Stimulated activated CD8-positive, alpha-beta memory T cell treated with anti-CD3 and anti-CD28 coated beads, Interleukin-12 subunit alpha, Interleukin-12 subunit beta, amount 100 ng/mL, for 4 hours (primary cell): ENCODE measurements around the gene PTPRS.
"Not testable (repeated sequence)": the region's sequence is repeated elsewhere in the genome, so short reads cannot be mapped to it uniquely, and the experiment has no call there.

Experiments
- DNase-seq: peaks from one replicate; pipeline ENCODE4 v3.0.0-alpha.2; 2020; ENCODE audit warnings: low read depth

The PTPRS gene

DNA sequence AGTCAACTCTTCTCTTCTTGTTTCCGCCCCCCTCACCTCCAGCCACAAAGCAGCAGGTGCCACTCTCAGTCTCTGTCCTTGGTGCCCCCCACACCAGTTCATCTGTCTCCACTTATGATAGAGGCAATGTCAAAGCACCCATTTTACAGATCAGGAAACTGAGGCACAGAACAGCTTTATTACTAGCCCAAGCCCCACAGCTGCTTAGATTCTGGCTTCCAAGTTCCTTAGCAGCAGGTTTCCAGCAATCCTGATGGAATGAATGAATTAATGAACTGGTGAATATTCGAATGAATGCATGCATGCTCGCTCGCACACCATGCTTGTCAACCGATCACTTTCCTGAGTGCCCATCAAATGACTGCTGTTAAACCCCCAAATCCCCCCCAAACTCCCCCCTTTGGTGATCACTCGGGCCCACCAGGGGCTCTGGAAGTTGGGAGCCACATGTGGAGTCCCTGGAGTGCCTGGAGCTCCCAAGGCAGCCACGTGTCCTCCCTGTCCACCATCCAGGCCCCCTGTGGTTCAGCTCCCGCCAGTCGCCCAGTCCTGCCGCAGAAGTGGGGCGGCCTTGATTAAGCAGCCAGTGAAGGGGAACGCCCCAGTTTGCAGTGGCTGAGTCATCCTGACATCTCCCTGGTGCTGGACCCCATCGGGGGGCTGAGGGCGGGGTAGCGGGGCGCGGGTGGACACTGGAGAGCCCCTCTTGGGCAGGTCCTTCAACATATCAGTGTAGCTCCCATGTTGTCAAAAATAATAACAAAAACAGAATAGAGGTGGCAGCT is 6.8 kb downstream of the PTPRS start:
- DNase-seq: no peak

DNA sequence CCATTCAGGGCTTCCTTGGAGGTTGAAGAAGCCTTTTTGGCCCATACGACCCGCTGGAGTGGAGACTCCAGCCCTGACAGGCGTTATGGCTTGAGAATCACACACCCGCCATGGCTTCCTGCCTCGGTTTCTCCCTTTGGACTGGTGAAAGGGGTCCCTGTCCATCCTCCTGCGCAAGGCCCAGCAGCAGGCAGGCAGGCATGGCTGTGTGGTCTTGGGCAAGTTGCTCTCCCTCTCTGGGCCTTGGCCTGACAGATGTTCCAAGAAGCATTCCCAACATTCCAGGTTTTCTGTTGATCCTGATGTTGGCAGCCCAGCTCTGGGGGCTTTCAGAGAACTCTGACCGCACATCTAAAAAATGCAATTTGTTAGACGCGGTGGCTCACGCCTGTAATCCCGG is 8.1 kb downstream of the PTPRS start:
- DNase-seq: no peak

DNA sequence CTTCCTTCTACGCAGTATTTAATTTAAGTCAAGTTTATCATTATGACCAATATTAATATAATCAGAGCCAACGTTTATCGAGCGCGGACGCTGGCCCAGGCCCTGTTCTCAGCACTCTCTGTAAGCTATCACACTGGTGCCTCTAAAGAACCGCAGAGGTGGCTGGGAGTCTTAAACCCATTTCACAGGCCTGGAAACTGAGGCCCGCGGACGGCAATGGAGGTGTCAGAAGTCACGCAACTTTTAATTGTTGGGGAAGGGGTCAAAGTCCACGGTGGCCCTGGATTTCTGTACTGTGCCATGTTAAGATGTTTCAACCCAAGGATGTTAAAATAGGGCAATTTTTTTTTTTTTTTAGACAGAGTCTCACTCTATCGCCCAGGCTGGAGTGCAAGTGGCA is 8.8 kb downstream of the PTPRS start:
- no peak for DNase-seq

GRCh38 chr19:5330307-5330720 is 10.3 kb downstream of the PTPRS start:
- DNase-seq: no peak

DNA sequence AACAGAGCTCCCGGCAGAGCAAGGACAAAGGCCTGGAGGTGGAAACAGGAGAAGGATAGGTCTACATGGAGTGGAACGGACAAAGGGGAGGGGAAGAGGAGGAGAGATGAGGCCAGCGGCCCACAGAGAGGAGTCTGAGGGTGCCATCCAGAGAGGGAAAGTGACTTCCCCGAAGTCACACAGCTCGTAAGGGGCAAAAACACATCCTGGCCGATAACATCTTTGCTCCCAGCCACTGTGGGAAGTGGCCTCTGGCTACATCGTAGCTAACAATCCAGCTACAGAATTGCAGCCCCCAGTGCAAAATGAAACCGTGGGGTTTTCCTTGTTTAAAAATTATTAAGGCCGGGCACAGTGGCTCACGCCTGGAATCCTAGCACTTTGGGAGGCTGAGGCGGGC is 11.5 kb downstream of the PTPRS start:
- DNase-seq: no peak

DNA sequence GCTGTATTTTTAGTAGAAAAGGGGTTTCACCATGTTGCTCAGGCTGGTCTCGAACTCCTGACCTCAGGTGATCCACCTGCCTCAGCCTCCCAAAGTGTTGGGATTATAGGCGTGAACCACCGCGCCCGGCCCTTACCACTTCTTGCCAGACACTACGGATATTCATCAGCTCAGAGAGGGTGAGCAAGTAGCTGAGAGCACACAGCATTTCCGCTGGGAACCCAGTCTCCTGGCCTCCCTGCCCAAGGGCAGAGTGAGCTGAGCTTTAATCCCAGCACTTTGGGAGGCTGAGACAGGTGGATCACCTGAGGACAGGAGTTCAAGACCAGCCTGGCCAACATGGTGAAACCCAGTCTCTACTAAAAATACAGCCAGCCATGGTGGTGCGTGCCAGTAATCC is 12.2 kb downstream of the PTPRS start:
- not testable (repeated sequence) for DNase-seq

DNA sequence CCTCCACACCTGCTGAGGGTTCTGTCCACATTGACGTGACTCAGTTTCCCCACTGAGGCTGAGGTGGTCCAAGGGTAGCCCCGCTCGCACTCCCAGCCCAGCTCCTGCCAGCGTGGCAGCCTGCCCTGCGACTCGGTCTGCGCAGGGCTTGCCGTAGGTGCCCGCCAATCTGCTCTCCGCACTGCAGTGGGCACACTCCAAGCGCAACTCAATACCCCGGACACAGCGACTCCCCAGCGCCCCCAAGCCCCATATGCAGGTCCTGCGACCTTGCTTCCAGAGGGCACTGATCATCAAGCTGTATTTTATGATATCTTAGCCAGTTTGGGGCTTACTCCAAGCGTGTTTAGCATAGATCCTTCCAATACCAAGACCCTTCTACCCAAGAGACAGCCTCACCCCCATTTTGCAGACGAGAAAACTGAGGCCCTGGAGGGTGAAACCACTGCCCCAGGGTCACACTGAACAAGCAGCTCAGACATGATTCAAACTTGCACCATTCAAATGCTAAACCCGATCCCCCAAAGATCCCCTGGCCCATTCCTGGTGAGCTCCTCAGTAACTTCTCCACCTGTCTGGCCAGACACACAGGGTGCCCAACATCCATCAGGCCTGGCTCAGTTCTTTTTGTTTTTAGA is 13.5 kb downstream of the PTPRS start:
- DNase-seq: no peak

DNA sequence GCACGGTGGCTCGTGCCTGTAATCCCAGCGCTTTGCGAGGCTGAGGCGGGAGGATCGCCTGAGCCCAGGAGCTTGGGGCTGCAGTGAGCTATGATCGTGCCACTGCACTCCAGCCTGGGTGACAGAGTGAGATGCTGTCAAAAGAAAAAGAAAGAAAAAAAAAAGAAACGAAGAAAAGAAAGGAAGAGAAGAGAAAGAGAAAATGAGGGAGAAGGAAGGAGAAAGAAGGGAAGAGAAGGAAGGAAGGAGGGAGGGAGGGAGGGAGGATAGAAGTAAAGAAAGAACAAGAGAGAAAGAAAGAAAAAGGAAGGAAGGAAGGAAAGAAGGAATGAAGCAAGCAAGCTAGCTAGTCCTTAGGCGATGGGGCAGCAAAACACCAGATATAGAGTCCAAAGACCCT is 14.1 kb downstream of the PTPRS start:
- no peak for DNase-seq

- no peak for DNase-seq
These were observed 15.7 kb downstream of the PTPRS start for GRCh38 chr19:5324947-5325346.

- no peak for DNase-seq
These were observed 17.2 kb downstream of the PTPRS start for GRCh38 chr19:5323475-5323811.

DNA sequence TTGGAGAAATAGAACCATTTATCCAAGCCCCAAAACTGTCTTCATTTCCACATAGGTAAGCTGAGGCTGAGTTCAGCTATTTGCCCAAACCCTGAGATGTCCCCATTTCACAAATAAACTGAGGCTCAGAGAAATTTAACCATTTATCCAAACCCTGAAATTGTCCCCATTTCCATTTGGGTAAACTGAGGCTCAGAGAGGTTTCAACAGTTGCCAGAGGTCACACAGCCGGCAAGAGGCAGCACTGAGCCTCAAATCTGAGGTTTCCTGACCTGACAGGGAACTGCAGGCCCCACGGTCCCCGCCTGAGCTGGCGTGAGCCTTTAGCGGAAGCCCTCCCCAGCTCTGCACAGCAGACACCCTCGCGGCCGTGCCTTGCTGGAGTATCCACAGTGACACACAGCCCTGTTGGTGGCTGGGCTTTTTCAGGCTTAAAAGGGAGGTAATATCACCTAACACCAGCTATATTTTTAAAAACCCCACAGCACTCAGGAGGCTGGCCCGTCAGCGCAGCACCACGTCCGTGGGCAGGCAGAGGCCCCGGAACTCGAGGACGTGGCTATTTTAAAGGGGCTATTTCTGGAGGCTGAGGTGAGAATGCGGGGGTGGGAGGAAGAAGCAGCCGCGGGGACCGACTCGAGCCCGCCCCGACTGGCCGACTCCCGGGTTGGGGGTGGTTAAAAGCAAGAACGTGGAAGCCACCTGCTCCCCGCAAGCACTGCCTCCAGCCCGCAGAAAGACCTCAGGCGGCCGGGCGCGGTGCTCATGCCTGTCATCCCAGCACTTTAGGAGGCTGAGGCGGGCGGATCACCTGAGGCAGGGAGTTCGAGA is 18.5 kb downstream of the PTPRS start:
- DNase-seq: no peak

GRCh38 chr19:5321066-5321642 is 19.5 kb downstream of the PTPRS start:
- no peak for DNase-seq

- no peak for DNase-seq
These were observed 21.1 kb downstream of the PTPRS start for GRCh38 chr19:5319516-5319915.

DNA sequence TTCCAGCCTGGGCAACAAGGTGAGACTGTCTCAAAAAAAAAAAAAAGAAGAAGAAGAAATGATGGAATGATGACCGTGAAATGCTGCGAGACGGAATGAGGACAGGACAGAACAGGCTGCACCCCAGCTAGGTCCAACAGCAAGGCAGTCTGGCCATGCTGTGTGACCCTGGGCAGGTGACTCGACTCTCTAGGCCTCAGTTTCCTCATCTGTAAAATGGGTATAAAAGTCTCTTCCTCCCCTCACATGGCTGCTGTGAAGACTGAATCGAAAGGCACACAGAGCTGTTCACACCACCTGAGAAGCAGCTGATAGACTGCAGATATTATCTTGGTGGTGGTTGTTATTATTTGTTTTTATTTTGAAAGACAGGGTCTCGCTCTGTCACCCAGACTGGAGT is 22.3 kb downstream of the PTPRS start:
- DNase-seq: no peak

GRCh38 chr19:5317321-5317720 is 23.3 kb downstream of the PTPRS start:
- no peak for DNase-seq

GRCh38 chr19:5316138-5316537 is 24.5 kb downstream of the PTPRS start:
- no peak for DNase-seq

- DNase-seq: no peak
These were observed 25.7 kb downstream of the PTPRS start for GRCh38 chr19:5314907-5315298.

GRCh38 chr19:5314012-5314906 is 26.4 kb downstream of the PTPRS start:
- DNase-seq: no peak

DNA sequence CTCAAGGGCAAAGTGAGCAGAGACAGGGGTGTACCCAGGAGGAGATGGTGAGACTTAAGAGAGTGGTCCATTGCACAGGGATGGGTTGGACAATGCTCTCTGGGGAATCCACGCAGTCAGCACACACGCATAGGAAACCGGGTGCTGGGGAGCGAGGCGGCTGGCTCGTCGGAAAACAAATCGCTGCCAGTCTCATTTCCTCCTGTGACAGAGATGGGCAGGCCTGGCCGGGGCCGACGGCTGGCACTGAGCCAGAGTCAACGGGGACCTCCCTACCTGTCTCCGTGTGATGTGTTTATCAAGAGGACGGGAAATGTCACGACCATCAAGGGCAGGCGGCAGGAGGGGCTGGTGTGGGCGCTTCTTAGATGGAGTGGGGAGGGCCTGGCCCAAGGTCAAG is 27.3 kb downstream of the PTPRS start:
- DNase-seq: no peak

DNA sequence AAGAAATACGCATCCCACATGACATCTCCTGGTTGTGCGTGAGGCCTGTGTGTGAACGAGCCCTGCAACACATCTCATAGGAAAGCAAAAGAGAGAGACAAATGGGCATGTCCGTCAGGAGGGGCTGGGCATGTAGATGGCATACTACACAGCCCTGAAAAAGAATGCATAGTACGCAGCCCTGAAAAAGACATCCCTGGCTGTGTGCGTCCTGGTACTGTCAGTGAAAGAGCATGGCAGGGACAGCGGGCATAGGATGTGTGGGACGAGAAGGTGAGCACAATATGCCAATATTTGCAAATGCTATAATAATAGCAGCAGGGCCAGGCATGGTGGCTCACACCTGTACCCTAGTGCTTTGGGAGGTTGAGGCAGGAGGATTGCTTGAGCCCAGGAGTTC is 28.6 kb downstream of the PTPRS start:
- DNase-seq: no peak

- DNase-seq: no peak
These were observed 31.0 kb downstream of the PTPRS start for GRCh38 chr19:5309438-5310204.
